Femur (tissue), 1 donor: Measurements from ENCODE around the gene C10orf62.
"Not testable (repeated sequence)": the region's sequence is repeated elsewhere in the genome, so short reads cannot be mapped to it uniquely, and the experiment has no call there.

ENCODE experiments used
- DNase-seq: peaks from one replicate; pipeline ENCODE4 v3.0.0-alpha.2; 2017

C10orf62 gene

DNA sequence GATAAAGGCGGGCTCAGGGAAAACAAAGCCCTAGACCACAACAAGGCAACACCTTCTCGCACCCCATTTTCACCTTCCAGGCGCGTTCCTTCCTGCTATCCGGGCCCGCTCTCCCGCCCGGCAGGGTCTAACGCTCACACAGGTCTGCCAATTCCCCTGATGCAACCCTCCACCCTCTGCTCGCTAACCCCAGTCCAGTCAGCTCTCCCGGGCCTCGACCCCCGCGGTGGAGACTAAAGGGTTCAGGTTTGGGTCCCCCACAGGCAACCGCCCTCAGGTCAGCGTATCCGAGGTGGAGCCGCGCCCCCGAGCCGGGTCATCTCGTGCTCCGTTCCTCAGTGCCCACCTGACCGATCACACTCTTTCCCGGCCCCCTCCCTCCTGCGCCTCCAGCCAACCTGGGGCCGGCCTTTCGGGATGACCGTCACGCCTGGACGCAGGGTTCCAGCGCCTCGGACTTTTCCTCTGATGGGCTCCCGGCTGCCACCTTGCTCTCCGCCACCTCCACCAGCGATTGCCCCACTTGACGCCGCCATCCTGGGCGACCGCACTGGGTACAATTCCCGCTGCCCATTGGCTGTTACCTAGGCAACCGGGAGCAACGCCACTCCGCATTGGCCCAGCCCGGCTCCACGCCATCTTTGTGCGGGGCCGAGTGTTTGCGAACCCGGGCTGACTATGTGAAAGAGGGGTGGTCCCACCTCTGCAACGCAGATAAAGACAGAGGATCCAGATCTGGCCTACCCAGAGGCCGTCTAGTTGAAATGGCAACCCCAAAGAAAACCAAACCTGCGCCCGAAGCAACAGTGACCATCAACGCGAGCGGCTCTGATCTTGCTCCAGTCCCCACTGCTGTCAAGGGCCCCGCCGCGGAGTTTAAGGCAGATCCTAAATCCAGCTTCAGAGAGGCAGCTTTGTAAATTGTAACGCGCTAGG, 43.7 kb downstream of the C10orf62 start, which contains the start of gene MORN4:
TSS of gene MORN4 (minus strand) at position 552 of the 936 bp plus-strand sequence. CDS start 13,847 bp downstream, outside the sequence.
- DNase-seq = peak; percentile 95

DNA sequence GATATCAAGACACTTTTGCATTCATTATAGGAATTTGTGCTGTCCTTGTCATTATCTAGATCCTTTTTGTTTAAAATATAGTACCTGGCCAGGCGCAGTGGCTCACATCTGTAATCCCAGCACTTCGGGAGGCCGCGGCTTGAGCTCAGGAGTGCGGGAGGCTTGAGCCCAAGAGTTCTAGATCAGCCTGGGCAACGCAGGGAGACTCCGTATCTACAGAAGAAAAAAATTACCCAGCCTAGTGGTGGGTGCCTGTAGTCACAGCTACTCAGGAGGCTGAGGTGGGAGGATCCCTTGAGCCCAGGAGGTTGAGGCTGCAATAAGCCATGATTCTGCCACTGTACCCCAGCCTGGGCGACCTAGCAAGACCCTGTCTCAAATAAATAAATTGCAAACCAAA, 44.4 kb downstream of the C10orf62 start:
- no peak for DNase-seq

DNA sequence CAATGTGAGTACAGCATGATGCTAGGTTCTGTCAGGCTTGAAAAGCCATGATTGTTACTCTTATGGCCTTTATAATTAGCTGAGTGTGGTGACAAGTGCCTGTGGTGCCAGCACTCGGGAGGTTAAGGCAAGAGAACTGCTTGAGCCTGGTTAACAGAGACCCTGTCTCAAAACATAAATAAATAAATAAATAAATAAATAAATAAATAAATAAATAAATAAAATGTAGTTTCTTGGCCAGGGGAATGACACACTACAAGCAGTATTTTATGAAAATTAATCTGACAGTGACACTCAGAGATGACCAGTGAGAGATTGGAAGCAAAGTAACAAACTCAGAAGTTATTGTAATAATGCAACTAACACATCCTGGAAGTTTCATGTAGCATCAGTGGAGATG, 46.1 kb downstream of the C10orf62 start:
- DNase-seq = no peak

DNA sequence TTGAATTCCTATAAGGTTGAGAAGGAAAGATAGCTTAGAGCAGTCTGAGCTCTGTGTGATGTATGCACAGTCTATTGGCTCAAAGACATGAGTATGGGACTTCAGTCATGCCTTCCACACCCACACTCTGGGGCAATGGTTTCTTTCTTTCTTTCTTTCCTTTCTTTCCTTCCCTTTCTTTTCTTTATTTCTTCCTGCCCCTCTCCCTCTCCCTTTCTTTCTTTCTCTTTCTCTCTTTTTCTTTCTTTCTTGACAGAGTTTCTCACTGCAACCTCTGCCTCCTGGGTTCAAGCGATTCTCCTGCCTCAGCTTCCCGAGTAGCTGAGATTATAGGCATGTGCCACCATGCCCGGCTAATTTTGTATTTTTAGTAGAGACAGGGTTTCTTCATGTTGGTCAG, 49.6 kb downstream of the C10orf62 start:
- DNase-seq = not testable (repeated sequence)

DNA sequence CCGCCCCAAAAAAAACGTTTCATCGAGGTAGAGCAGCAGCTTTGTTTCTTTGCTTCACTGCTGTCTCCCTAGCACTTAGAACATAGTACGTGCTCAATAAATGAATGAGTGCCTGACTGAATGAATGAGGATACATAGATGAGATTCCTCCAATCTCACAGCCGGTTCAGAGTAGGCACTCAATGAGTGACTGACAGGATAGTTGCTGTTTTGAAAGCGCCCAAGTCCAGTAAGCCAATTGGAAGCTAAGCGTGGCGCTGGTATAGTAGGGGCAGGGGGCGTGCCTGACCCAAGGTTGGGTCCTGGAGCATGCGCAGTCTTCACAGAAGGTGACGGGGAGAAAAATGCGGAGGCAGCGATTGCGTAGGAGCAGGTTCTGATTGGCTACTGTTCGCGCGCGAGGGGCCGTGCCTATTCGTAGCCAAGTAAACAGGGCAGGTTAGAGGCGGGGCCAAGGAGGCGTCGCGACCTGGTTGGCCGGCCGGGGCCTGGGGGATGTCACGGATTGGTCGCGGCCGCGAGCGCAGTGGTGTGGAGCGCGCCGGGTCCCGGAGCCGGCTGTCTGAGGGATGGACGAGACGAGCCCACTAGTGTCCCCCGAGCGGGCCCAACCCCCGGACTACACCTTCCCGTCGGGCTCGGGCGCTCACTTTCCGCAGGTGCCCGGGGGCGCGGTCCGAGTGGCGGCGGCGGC, 50.8 kb downstream of the C10orf62 start, which contains the start of gene PI4K2A:
TSS of gene PI4K2A (plus strand) at position 498 of the 694 bp plus-strand sequence. CDS start at position 570, 72 bp downstream.
- peak; percentile 99 for DNase-seq
